Subcutaneous adipose tissue (tissue), 4 donors: ENCODE data around the gene TMEM139. TPM values are rescaled to one million over a fixed set of nuclear protein-coding genes. Genes with fewer than 3 reads are reported as not detected.

ENCODE experiments used
- total RNA-seq, 4 donors: library from RNA; depleted of rRNA; stranded (reverse); fragments of >200 nt; gene quantifications; one replicate each; pipeline ENCODE4 v1.1.0, GENCODE V29; 2016
- TF ChIP-seq, protein P1 (sequence below): fragments of 450-650 bp; IDR thresholded peaks from one replicate; pipeline ENCODE4 v1.5.1; 2016; ENCODE audit warnings: low read depth, mild to moderate bottlenecking, control low read depth, antibody characterized with exemption, moderate library complexity

The TMEM139 gene
- total RNA-seq, 4 donors from 2014 or later: 0.66 to 11.9 TPM; not detected in 2

DNA sequence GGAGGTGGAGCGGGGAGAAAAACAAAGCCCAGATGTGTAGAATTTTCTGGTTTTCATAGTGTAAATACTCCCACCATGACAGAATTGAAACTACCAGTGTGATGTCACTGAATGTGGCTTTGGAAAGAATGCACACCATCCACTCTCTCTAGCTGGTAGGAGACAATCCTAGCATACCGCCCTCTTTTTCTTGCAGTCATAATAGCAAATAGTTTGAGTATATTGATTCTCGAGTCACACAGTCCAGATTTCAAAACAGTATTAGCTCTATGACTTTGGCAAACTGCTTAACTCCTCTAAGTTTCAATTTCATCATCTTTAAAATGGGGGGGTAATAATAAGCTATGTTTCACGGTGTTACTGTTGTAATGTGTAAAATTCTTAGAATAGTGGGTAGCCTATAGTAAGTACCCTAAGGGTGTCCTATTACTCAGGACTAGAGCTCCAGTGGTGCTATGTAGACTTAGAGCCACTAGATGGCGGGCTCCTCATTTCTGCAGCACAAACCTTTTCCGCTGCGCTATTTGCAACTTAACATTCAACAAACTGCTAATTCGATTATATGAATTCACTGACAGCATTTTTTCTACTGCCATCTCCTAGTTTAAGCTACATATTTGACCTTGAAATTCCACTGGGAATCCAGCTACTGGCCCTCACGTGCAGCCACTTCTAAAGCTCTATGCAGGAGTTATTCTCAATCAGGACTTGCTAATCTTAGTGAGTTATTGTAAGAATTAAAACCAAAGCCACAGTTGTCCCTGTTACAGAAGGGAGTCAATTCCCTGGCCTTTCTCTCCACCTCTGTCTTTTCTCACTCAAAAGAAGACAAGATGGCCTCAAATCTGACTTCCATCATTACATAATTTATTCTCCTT, 44.2 kb upstream of the TMEM139 start:
- TF ChIP-seq, protein P1, sequence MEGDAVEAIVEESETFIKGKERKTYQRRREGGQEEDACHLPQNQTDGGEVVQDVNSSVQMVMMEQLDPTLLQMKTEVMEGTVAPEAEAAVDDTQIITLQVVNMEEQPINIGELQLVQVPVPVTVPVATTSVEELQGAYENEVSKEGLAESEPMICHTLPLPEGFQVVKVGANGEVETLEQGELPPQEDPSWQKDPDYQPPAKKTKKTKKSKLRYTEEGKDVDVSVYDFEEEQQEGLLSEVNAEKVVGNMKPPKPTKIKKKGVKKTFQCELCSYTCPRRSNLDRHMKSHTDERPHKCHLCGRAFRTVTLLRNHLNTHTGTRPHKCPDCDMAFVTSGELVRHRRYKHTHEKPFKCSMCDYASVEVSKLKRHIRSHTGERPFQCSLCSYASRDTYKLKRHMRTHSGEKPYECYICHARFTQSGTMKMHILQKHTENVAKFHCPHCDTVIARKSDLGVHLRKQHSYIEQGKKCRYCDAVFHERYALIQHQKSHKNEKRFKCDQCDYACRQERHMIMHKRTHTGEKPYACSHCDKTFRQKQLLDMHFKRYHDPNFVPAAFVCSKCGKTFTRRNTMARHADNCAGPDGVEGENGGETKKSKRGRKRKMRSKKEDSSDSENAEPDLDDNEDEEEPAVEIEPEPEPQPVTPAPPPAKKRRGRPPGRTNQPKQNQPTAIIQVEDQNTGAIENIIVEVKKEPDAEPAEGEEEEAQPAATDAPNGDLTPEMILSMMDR: no peak

- TF ChIP-seq, protein P1: no peak
Observed at GRCh38 chr7:143242306-143242705, 42.5 kb upstream of the TMEM139 start.

DNA sequence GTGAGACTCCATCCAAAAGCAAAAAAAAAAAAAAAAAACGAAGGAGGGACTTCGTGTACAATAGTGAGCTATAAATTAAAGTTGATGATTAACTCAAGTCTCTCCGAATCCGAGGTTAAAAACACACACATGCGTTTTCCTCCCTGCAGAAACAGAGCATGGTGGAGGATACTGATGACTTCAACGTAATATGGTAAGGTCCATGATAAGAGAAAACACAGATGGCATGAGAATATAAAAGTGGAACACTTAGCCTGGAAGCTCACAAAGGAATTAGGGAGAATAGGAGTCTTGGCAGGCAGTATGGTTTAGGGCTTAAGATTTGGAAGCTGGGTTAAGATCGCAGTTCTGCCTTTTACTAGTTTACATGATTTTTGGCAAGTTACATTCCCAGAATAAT, 41.6 kb upstream of the TMEM139 start:
- TF ChIP-seq, protein P1: no peak

- TF ChIP-seq, protein P1: no peak
Observed at GRCh38 chr7:143243614-143244013, 41.1 kb upstream of the TMEM139 start.

DNA sequence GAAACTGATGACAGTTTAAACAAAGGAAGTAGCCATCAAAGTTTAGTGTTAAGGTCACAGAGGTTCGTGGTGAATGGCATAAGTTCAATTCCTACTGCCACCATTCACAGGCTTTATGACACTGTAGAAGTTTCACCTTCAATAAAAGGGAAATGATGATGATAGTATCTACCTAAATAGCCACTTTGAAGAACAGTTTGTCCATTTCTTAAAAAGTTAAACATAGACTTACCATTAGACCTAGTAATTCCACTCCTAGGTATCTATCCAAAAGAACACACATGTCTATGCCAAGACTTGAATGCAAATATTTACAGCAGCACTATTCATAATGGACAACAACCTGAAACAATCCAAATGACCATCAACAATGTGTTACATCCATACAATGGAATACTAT, 40.4 kb upstream of the TMEM139 start:
- TF ChIP-seq, protein P1: no peak

DNA sequence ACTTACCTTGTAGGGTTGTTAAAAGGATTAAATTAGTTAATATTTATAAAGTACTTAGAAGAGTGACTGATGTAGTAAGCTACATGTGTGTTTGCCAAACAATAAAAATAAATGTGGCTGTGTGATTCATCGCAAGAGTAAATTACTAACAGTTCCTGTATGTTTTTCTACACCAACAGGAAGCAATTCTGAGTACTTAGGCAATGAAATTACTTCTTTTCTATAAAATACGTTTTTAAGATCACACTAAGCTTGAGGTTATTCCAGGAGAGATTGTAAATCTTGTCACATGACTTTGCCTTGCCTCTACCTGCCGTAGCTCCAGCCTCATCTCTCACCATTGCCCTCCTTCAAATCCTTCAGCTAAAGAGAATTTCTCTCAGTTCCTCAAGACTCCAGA, 39.6 kb upstream of the TMEM139 start:
- TF ChIP-seq, protein P1: no peak

DNA sequence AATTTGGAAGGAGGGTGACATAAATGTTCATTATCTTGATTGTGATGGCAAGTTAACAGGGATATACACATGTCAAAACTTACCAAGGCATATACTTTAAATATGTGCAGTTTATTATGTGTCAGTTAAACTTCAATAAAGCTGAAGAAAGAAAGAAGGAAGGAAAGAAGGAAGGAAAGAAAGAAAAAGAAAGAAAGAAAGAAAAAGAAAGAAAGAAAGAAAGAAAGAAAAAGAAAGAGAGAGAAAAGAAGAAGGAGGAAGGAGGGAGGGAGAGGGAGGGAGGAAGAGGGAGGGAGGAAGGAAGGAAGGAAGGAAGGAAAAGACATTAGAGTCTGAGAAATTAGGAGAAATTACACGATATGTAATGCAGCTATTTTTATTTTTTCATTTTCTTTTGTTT, 37.4 kb upstream of the TMEM139 start:
- TF ChIP-seq, protein P1: no peak
